ENCODE measurements around the gene IL22.

Gene IL22

DNA sequence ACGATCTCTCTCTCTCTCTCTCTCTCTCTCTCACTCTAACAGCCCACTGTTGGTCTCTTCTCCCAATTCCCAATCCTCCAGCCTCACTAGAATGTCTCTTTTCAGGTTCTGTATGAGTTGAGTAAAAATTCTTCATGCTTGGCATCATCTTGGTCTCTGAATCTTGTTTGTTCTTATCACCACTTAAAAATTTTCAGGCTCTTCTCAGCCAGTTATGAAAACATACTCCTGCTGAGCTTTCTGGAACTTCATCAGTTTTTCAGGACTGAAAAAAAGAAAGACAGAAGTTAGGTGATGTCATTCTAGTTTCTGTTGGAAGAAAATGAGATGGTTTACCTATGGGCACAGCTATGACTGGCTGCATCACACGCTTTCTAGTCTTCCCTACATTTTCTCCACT lies 11.5 kb upstream of the IL22 start:
- no peak for DNase-seq (ENCODE audit: low read depth, low spot score)
- H3K36me3 ChIP-seq (ENCODE audit: control insufficient read depth, insufficient read depth, low read length): no peaks in the 10 kb centered on the region
- H3K4me1 ChIP-seq (ENCODE audit: control insufficient read depth, insufficient read depth, low read length): no peaks in the 10 kb centered on the region
- no peak overlapping the region for H3K4me3 ChIP-seq (ENCODE audit: low read length)
- H3K9me3 ChIP-seq (ENCODE audit: control insufficient read depth, insufficient read depth, low read length): no peaks in the 10 kb centered on the region
- no peak overlapping the region for H3K27ac ChIP-seq (ENCODE audit: low read length)
- WGBS (ENCODE audit: insufficient coverage, insufficient read length): no CpG with 5 or more reads among the region's 2 CpGs
- H3K27me3 ChIP-seq (ENCODE audit: control insufficient read depth, insufficient read depth, low read length): no peaks in the 10 kb centered on the region

GRCh38 chr12:68264158-68264855 lies 10.9 kb upstream of the IL22 start:
- H3K36me3 ChIP-seq (ENCODE audit: control insufficient read depth, insufficient read depth, low read length): no peaks in the 10 kb centered on the region
- H3K27me3 ChIP-seq (ENCODE audit: control insufficient read depth, insufficient read depth, low read length): no peaks in the 10 kb centered on the region
- DNase-seq (ENCODE audit: low read depth, low spot score): no peak
- H3K4me3 ChIP-seq (ENCODE audit: low read length): no peak overlapping the region
- no peaks in the 10 kb centered on the region for H3K9me3 ChIP-seq (ENCODE audit: control insufficient read depth, insufficient read depth, low read length)
- H3K4me1 ChIP-seq (ENCODE audit: control insufficient read depth, insufficient read depth, low read length): no peaks in the 10 kb centered on the region
- no peak overlapping the region for H3K27ac ChIP-seq (ENCODE audit: low read length)
- WGBS (ENCODE audit: insufficient coverage, insufficient read length): no CpG with 5 or more reads among the region's 7 CpGs

DNA sequence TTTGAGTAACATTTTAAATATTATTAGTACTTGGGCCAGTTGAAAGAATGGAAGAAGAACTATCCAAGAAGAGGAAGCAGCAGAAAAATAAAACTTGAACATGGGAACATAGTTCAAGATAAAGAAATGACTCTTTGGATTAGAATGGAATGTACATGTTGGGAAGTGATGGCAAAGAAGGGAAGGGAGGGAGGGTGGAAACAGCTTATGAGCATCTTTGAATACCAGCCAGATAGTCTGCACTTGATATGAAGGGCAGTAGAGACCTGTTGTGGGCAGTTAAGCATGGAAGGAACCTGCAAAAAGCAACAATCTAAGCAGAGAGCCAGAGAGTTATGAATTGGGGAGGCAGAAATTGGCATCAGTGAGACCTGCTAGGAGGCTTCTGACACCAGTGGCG lies 10.0 kb upstream of the IL22 start:
- no peaks in the 10 kb centered on the region for H3K4me1 ChIP-seq (ENCODE audit: control insufficient read depth, insufficient read depth, low read length)
- H3K9me3 ChIP-seq (ENCODE audit: control insufficient read depth, insufficient read depth, low read length): no peaks in the 10 kb centered on the region
- WGBS (ENCODE audit: insufficient coverage, insufficient read length): no CpG with 5 or more reads among the region's 1 CpG

DNA sequence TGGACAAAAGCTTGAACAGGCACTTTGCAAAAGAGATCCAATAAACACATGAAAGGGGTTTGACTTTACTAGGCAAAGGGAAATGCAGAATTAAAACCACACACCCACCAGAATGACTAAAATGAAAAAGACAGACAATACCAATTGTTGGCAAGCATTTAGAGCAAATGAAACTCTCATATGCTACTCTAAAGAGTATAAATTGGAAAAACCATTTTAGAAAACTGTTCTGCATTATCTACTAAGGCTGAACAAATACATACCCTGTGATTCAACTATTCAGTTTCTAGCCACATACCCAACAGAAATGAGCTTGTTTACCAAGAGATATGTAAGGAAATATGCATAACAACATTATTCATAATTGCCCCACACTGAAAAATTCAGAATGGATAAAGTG lies 8.5 kb upstream of the IL22 start:
- H3K36me3 ChIP-seq (ENCODE audit: control insufficient read depth, insufficient read depth, low read length): no peaks in the 10 kb centered on the region
- no peaks in the 10 kb centered on the region for H3K9me3 ChIP-seq (ENCODE audit: control insufficient read depth, insufficient read depth, low read length)
- DNase-seq (ENCODE audit: low read depth, low spot score): no peak
- no peak overlapping the region for H3K27ac ChIP-seq (ENCODE audit: low read length)
- H3K4me1 ChIP-seq (ENCODE audit: control insufficient read depth, insufficient read depth, low read length): no peaks in the 10 kb centered on the region
- no peak overlapping the region for H3K4me3 ChIP-seq (ENCODE audit: low read length)
- no peaks in the 10 kb centered on the region for H3K27me3 ChIP-seq (ENCODE audit: control insufficient read depth, insufficient read depth, low read length)

More for the DNA sequence above, 10.0 kb upstream of the IL22 start:
- Histone ChIP-seq H3K27me3 (ENCODE audit: control insufficient read depth, insufficient read depth, low read length) (no peaks in the 10 kb centered on the region), H3K36me3 (ENCODE audit: control insufficient read depth, insufficient read depth, low read length) (no peaks in the 10 kb centered on the region), H3K27ac (ENCODE audit: low read length) (no peak overlapping the region), H3K4me3 (ENCODE audit: low read length) (no peak overlapping the region)
- DNase-seq (ENCODE audit: low read depth, low spot score): no peak

DNA sequence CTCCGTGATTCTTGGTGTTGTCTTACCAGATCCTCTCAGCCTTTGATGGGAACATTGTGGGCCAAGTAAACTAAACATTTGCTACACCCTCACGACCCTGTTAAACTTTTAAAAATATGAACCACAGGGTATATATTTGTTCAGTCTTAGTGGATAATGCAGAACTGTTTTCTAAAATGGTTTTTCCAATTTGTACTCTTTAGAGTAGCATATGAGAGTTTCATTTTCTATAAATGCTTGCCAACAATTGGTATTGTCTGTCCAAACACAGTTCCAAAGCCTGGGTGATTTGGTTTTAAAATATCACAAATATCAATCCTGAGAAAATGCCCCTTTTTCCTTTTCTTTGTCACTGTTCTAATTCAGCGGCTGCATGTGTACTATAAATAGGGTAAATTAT lies 6.7 kb upstream of the IL22 start:
- H3K9me3 ChIP-seq (ENCODE audit: control insufficient read depth, insufficient read depth, low read length): no peaks in the 10 kb centered on the region
- no peak overlapping the region for H3K27ac ChIP-seq (ENCODE audit: low read length)
- 100% methylated on average over 1 of the region's 3 CpGs for WGBS (ENCODE audit: insufficient coverage, insufficient read length)
- no peaks in the 10 kb centered on the region for H3K36me3 ChIP-seq (ENCODE audit: control insufficient read depth, insufficient read depth, low read length)
- DNase-seq (ENCODE audit: low read depth, low spot score): no peak
- no peaks in the 10 kb centered on the region for H3K4me1 ChIP-seq (ENCODE audit: control insufficient read depth, insufficient read depth, low read length)
- H3K4me3 ChIP-seq (ENCODE audit: low read length): no peak overlapping the region
- H3K27me3 ChIP-seq (ENCODE audit: control insufficient read depth, insufficient read depth, low read length): no peaks in the 10 kb centered on the region

DNA sequence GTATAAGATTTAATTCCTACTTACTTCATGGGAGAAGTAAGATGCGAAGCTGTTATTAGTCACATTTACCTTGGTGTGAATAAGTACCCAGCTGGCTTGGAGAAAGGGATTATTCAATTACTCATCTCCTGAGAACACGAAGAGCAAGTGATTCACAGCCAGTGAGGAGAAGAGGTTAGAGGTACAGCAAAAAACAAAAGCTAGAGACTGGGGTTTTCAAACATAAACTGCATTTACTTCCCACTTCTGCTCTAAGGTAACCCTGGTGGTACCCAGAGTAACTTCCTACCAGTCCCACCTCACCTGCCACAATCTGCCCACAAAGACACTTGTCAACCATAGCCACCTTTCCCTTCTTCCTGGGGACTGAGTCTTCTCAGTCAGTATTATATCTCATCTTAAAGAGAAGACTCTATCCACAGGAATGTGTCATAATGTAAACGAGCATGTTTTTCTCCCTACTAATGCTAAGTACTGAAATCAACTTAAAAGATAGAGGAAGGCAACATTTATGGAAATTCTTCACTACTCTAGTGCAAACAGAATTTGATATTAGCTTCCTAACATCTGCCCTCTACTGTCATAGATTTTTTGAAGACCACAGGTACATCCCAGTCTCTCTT lies 6.0 kb upstream of the IL22 start:
- Histone ChIP-seq H3K27me3 (ENCODE audit: control insufficient read depth, insufficient read depth, low read length) (no peaks in the 10 kb centered on the region), H3K4me1 (ENCODE audit: control insufficient read depth, insufficient read depth, low read length) (no peaks in the 10 kb centered on the region), H3K9me3 (ENCODE audit: control insufficient read depth, insufficient read depth, low read length) (no peaks in the 10 kb centered on the region), H3K27ac (ENCODE audit: low read length) (no peak overlapping the region), H3K36me3 (ENCODE audit: control insufficient read depth, insufficient read depth, low read length) (no peaks in the 10 kb centered on the region), H3K4me3 (ENCODE audit: low read length) (no peak overlapping the region)
- WGBS (ENCODE audit: insufficient coverage, insufficient read length): no CpG with 5 or more reads among the region's 3 CpGs
- no peak for DNase-seq (ENCODE audit: low read depth, low spot score)

GRCh38 chr12:68252077-68252476 lies 1.3 kb downstream of the IL22 start:
- H3K36me3 ChIP-seq (ENCODE audit: control insufficient read depth, insufficient read depth, low read length): no peaks in the 10 kb centered on the region
- no peak overlapping the region for H3K4me3 ChIP-seq (ENCODE audit: low read length)
- no peaks in the 10 kb centered on the region for H3K27me3 ChIP-seq (ENCODE audit: control insufficient read depth, insufficient read depth, low read length)
- no CpG with 5 or more reads among the region's 5 CpGs for WGBS (ENCODE audit: insufficient coverage, insufficient read length)
- H3K4me1 ChIP-seq (ENCODE audit: control insufficient read depth, insufficient read depth, low read length): no peaks in the 10 kb centered on the region
- H3K9me3 ChIP-seq (ENCODE audit: control insufficient read depth, insufficient read depth, low read length): no peaks in the 10 kb centered on the region
- no peak for DNase-seq (ENCODE audit: low read depth, low spot score)
- H3K27ac ChIP-seq (ENCODE audit: low read length): no peak overlapping the region

DNA sequence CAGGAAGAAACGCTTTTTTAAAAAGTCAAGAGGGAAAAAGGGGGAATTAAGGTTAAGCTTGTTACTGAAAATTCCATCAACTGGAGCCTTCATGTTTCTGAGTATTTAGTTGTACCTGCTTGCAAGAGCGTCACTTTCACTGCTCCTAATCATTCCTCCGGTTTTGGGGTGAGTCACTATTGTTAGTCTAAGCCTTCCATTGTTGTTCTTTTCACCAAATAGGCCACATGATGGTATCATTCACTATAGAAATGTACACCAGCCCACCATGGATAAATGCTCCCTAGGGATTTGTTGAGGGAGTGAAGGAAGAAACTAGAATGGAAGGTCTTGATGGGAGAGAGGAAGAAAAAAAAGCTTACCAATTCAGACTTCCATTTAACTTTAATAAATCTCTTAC lies 3.0 kb downstream of the IL22 start:
- Histone ChIP-seq H3K4me3 (ENCODE audit: low read length) (no peak overlapping the region), H3K4me1 (ENCODE audit: control insufficient read depth, insufficient read depth, low read length) (no peaks in the 10 kb centered on the region), H3K27me3 (ENCODE audit: control insufficient read depth, insufficient read depth, low read length) (no peaks in the 10 kb centered on the region), H3K9me3 (ENCODE audit: control insufficient read depth, insufficient read depth, low read length) (no peaks in the 10 kb centered on the region), H3K27ac (ENCODE audit: low read length) (no peak overlapping the region), H3K36me3 (ENCODE audit: control insufficient read depth, insufficient read depth, low read length) (no peaks in the 10 kb centered on the region)
- no peak for DNase-seq (ENCODE audit: low read depth, low spot score)
- WGBS (ENCODE audit: insufficient coverage, insufficient read length): no CpG with 5 or more reads among the region's 3 CpGs

GRCh38 chr12:68247785-68248184 lies 5.6 kb downstream of the IL22 start:
- no peak overlapping the region for H3K27ac ChIP-seq (ENCODE audit: low read length)
- H3K4me3 ChIP-seq (ENCODE audit: low read length): no peak overlapping the region
- no peaks in the 10 kb centered on the region for H3K9me3 ChIP-seq (ENCODE audit: control insufficient read depth, insufficient read depth, low read length)
- no peaks in the 10 kb centered on the region for H3K27me3 ChIP-seq (ENCODE audit: control insufficient read depth, insufficient read depth, low read length)
- H3K4me1 ChIP-seq (ENCODE audit: control insufficient read depth, insufficient read depth, low read length): no peaks in the 10 kb centered on the region
- no peaks in the 10 kb centered on the region for H3K36me3 ChIP-seq (ENCODE audit: control insufficient read depth, insufficient read depth, low read length)
- no peak for DNase-seq (ENCODE audit: low read depth, low spot score)

GRCh38 chr12:68246350-68246749 lies 7.1 kb downstream of the IL22 start:
- H3K4me3 ChIP-seq (ENCODE audit: low read length): no peak overlapping the region
- no peaks in the 10 kb centered on the region for H3K9me3 ChIP-seq (ENCODE audit: control insufficient read depth, insufficient read depth, low read length)
- H3K27ac ChIP-seq (ENCODE audit: low read length): no peak overlapping the region
- no CpG with 5 or more reads among the region's 6 CpGs for WGBS (ENCODE audit: insufficient coverage, insufficient read length)
- H3K4me1 ChIP-seq (ENCODE audit: control insufficient read depth, insufficient read depth, low read length): no peaks in the 10 kb centered on the region
- H3K36me3 ChIP-seq (ENCODE audit: control insufficient read depth, insufficient read depth, low read length): no peaks in the 10 kb centered on the region
- DNase-seq (ENCODE audit: low read depth, low spot score): no peak
- H3K27me3 ChIP-seq (ENCODE audit: control insufficient read depth, insufficient read depth, low read length): no peaks in the 10 kb centered on the region
